ENCODE measurements around the gene KRT83.

Gene KRT83

DNA sequence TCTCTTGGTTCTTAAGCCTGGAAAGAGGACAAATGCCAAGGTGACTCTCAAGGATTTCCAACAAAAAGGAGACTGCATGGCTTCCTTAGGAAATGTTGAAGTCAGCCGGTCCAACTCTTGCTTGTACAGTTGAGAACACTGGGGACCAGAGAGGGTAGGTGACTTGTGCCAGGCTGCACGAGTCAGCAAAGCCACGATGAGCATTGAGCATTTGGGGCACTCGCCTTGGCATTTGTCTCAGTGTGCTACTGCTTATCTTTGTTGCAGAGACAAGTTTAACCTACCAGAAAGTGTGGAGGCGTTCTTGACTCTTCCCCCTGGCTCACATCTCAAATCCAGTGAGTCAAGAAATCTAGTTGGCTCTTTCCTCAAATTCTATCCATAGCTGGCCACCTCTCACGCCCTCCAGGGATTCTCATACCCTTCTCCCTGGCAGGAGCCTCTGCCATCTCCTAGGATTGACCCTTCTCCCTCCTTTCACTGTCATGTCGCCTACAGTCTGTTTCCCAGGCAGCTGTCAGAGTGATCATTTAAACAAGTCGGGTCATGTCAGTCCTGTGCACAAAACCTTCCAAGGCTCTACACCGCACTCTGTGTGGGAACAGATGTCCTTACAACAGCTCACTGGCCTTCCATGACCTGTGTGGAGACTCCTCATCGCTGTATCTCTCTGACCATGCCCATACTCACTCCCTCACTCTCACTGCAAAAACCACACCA is 17.2 kb upstream of the KRT83 start:
- TF ChIP-seq, protein P1, sequence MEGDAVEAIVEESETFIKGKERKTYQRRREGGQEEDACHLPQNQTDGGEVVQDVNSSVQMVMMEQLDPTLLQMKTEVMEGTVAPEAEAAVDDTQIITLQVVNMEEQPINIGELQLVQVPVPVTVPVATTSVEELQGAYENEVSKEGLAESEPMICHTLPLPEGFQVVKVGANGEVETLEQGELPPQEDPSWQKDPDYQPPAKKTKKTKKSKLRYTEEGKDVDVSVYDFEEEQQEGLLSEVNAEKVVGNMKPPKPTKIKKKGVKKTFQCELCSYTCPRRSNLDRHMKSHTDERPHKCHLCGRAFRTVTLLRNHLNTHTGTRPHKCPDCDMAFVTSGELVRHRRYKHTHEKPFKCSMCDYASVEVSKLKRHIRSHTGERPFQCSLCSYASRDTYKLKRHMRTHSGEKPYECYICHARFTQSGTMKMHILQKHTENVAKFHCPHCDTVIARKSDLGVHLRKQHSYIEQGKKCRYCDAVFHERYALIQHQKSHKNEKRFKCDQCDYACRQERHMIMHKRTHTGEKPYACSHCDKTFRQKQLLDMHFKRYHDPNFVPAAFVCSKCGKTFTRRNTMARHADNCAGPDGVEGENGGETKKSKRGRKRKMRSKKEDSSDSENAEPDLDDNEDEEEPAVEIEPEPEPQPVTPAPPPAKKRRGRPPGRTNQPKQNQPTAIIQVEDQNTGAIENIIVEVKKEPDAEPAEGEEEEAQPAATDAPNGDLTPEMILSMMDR (conservative IDR thresholded peaks at IDR 0.05; ENCODE audit: low read depth, low read length): no peak
- H3K36me3 ChIP-seq (ENCODE audit: insufficient read depth): no peaks in the 10 kb centered on the region
- no peaks in the 10 kb centered on the region for H3K4me1 ChIP-seq (ENCODE audit: low read depth, poor library complexity, severe bottlenecking)
- no peaks in the 10 kb centered on the region for H3K27me3 ChIP-seq (ENCODE audit: insufficient read depth, low read depth)
- H3K27ac ChIP-seq: no peak overlapping the region
- H4K20me1 ChIP-seq (ENCODE audit: insufficient read depth): no peaks in the 10 kb centered on the region
- H3K79me2 ChIP-seq (ENCODE audit: insufficient read depth, low read depth): no peaks in the 10 kb centered on the region
- no peak overlapping the region for H3K4me2 ChIP-seq
- no peak overlapping the region for H2AFZ ChIP-seq (ENCODE audit: low read depth)
- no peak overlapping the region for H3K4me3 ChIP-seq (IDR thresholded peaks at IDR 0.05; ENCODE audit: insufficient read depth, low read depth, low read length)
- no peak overlapping the region for H3K9ac ChIP-seq

DNA sequence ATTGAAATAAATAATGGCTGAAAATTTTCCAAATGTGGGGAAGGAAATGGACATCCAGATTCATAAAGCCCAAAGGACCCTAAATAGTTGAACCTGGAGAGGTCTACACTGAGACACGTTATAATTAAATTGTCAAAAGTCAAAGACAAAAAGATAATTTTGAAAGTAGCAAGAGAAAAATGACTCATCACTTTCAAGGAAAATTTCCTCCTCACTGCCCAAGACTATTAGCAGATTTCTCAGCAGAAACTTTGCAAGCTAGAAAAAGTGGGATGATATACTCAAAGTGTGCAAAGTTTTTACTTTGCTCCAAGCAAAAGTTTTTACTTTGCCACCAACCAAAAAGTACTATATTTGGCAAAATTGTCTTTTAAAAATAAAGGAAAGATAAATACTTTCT is 15.9 kb upstream of the KRT83 start:
- Histone ChIP-seq H3K4me2 (no peak overlapping the region), H3K9ac (no peak overlapping the region), H3K27me3 (ENCODE audit: insufficient read depth, low read depth) (no peaks in the 10 kb centered on the region), H2AFZ (ENCODE audit: low read depth) (no peak overlapping the region), H4K20me1 (ENCODE audit: insufficient read depth) (no peaks in the 10 kb centered on the region), H3K36me3 (ENCODE audit: insufficient read depth) (no peaks in the 10 kb centered on the region), H3K4me3 (IDR thresholded peaks at IDR 0.05; ENCODE audit: insufficient read depth, low read depth, low read length) (no peak overlapping the region), H3K27ac (no peak overlapping the region), H3K79me2 (ENCODE audit: insufficient read depth, low read depth) (no peaks in the 10 kb centered on the region), H3K4me1 (ENCODE audit: low read depth, poor library complexity, severe bottlenecking) (no peaks in the 10 kb centered on the region)
- TF ChIP-seq, protein P1 (conservative IDR thresholded peaks at IDR 0.05; ENCODE audit: low read depth, low read length): no peak

DNA sequence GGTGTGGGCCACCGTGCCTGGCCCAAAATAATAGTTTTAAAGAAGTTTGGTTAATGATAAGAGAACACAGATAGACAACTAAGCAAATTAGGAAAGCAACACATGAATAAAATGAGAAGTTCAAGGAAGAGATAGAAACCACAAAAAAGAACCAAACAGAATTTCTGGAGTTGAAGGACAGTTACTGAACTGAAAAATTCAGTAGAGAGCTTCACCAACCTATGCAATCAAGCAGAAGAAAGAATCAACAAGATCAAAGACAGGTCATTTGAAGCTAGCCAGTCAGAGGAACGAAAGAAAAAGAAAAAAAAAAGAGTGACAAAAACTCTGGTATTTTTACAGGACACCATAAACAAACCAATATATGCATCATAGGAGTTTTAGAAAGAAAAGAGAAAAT is 15.4 kb upstream of the KRT83 start:
- Histone ChIP-seq H3K27me3 (ENCODE audit: insufficient read depth, low read depth) (no peaks in the 10 kb centered on the region), H3K9ac (no peak overlapping the region), H3K4me1 (ENCODE audit: low read depth, poor library complexity, severe bottlenecking) (no peaks in the 10 kb centered on the region), H4K20me1 (ENCODE audit: insufficient read depth) (no peaks in the 10 kb centered on the region), H2AFZ (ENCODE audit: low read depth) (no peak overlapping the region), H3K4me3 (IDR thresholded peaks at IDR 0.05; ENCODE audit: insufficient read depth, low read depth, low read length) (no peak overlapping the region), H3K79me2 (ENCODE audit: insufficient read depth, low read depth) (no peaks in the 10 kb centered on the region), H3K4me2 (no peak overlapping the region), H3K36me3 (ENCODE audit: insufficient read depth) (no peaks in the 10 kb centered on the region), H3K27ac (no peak overlapping the region)
- TF ChIP-seq, protein P1 (conservative IDR thresholded peaks at IDR 0.05; ENCODE audit: low read depth, low read length): no peak

DNA sequence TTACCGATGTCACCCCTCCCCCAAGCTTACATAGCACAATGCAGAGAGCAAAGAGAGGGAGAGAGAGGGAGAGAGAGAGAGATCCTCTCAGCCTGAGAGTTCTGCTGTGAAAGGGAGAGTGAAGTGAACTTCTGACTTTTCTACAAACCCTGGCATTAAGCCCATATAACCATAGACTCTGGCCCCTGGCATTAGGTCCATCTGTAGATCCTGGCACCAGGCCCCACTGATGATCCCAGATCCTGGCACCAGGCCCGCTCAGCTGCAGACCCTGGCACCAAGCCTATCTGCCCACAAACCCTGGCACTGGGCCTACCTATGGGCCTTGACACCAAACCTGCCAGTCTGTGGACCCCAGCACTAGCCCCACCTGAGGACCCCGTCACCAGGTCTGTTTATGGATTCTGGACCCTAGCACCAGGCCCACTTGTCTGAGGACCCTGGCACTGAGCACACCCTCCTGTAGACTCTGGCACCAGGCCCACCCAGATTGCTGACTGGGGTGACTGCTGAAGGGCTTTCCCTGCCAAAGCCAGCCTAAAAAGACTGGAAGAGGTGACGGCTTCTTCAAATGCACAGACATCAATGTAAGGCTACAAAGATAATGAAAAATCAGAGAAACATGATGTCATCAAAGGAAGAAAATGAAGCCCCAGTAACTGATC is 14.5 kb upstream of the KRT83 start:
- no peak overlapping the region for H3K4me3 ChIP-seq (IDR thresholded peaks at IDR 0.05; ENCODE audit: insufficient read depth, low read depth, low read length)
- H3K9ac ChIP-seq: no peak overlapping the region
- no peaks in the 10 kb centered on the region for H3K4me1 ChIP-seq (ENCODE audit: low read depth, poor library complexity, severe bottlenecking)
- no peaks in the 10 kb centered on the region for H3K79me2 ChIP-seq (ENCODE audit: insufficient read depth, low read depth)
- no peak overlapping the region for H3K27ac ChIP-seq
- no peaks in the 10 kb centered on the region for H3K27me3 ChIP-seq (ENCODE audit: insufficient read depth, low read depth)
- H3K4me2 ChIP-seq: no peak overlapping the region
- no peak overlapping the region for H2AFZ ChIP-seq (ENCODE audit: low read depth)
- H4K20me1 ChIP-seq (ENCODE audit: insufficient read depth): no peaks in the 10 kb centered on the region
- TF ChIP-seq, protein P1 (conservative IDR thresholded peaks at IDR 0.05; ENCODE audit: low read depth, low read length): no peak
- no peaks in the 10 kb centered on the region for H3K36me3 ChIP-seq (ENCODE audit: insufficient read depth)

All from KMS-11 (cell line).